Measurements from ENCODE around the gene ZNF282. TPM values are rescaled to one million over a fixed set of nuclear protein-coding genes. Genes with fewer than 3 reads are reported as not detected.

ZNF282 gene
- total and polyA plus RNA-seq, 11 donors: 6.6 to 21.4 (median 12.7) TPM

GRCh38 chr7:149191851-149192250 is 3.5 kb upstream of the ZNF282 start:
- Histone ChIP-seq H3K4me3 (no peak overlapping the region), H3K9me3 (no peaks in the 10 kb centered on the region), H3K27ac (no peak overlapping the region), H3K4me1 (peaks cover 0 to 15% (median 13%) of the 10 kb centered on the region in 12 donors), H3K27me3 (peaks cover 0 to 3% (median 0%) of the 10 kb centered on the region in 9 donors), H3K36me3 (no peaks in the 10 kb centered on the region)
- TF ChIP-seq CTCF (IDR thresholded peaks at IDR 0.05): no peak
- TF ChIP-seq POLR2A (IDR thresholded peaks at IDR 0.05): no peak
- no peak for ATAC-seq
- intact Hi-C loops (cut with DNase I): no loop called here
- DNase-seq: no peak
- WGBS, 4 donors: 67 to 72% (median 71%) methylated on average over 5 of the region's 5 CpGs

DNA sequence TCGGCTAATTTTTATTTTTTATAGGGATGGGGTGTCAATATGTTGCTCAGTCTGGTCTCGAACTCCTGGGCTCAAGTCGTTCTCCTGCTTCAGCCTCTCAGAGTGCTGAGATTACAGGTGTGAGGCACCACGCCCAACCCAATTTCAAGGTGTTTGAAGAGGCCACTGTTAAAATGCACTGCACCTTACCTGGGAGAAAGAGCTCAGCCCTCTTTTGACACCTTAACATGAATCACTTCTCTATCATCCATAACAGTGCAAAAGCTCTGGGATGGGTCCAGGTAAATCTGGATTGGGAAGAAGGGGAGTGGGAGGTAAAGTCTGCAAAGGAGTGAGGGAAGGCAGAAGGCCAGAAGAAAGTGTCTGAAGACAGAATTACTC is 557 bp upstream of the ZNF282 start:
- Histone ChIP-seq H3K9me3 (no peaks in the 10 kb centered on the region), H3K27me3 (peaks cover 0 to 3% (median 0%) of the 10 kb centered on the region in 9 donors), H3K4me3 (peak overlapping the region; percentile 71 to 99 (median 82)), H3K4me1 (peaks cover 0 to 25% (median 22%) of the 10 kb centered on the region in 12 donors), H3K27ac (peak overlapping the region in 11 of 12 donors; percentile 86 to 97 (median 91)), H3K36me3 (peaks cover 0 to 20% (median 15%) of the 10 kb centered on the region in 9 donors)
- DNase-seq (no peak), ATAC-seq (no peak)
- WGBS, 4 donors: 82 to 90% (median 86%) methylated on average over 4 of the region's 4 CpGs
- TF ChIP-seq POLR2A (IDR thresholded peaks at IDR 0.05) (no peak), CTCF (IDR thresholded peaks at IDR 0.05) (no peak)
- intact Hi-C loops (cut with DNase I): no loop called here

- H3K4me1 ChIP-seq: peaks cover 0 to 25% (median 22%) of the 10 kb centered on the region in 12 donors
- H3K36me3 ChIP-seq: peaks cover 3 to 35% (median 30%) of the 10 kb centered on the region in 9 donors
- H3K9me3 ChIP-seq: no peaks in the 10 kb centered on the region
- peak overlapping the region; percentile 30 to 99 (median 82) for H3K4me3 ChIP-seq
- 1 to 4% (median 3%) methylated on average over 13 to 17 of the region's 17 CpGs for WGBS, 4 donors
- peak overlapping the region; percentile 28 to 97 (median 90) for H3K27ac ChIP-seq
- DNase-seq: no peak
- no peak for ATAC-seq
- intact Hi-C loops (cut with DNase I): loop anchor here in 1 of 10 donors (2.0 kb wide), 1 partner anchor 43 kb away; the partner anchor contains the start of gene ZNF212
- TF ChIP-seq POLR2A (IDR thresholded peaks at IDR 0.05): no peak
- TF ChIP-seq CTCF (IDR thresholded peaks at IDR 0.05): no peak
- peaks cover 0 to 3% (median 0%) of the 10 kb centered on the region in 9 donors for H3K27me3 ChIP-seq
Observed at GRCh38 chr7:149196151-149196704, 882 bp downstream of the ZNF282 start.

GRCh38 chr7:149196705-149197171 is 1.4 kb downstream of the ZNF282 start:
- H3K4me3 ChIP-seq: peak overlapping the region in 11 of 12 donors; percentile 74 to 99 (median 83)
- H3K9me3 ChIP-seq: no peaks in the 10 kb centered on the region
- ATAC-seq: no peak
- intact Hi-C loops (cut with DNase I): loop anchor here in 1 of 10 donors (2.0 kb wide), 1 partner anchor 42 kb away; the partner anchor contains the start of gene ZNF212
- TF ChIP-seq CTCF (IDR thresholded peaks at IDR 0.05) (no peak), POLR2A (IDR thresholded peaks at IDR 0.05) (no peak)
- peaks cover 0 to 2% (median 0%) of the 10 kb centered on the region in 9 donors for H3K27me3 ChIP-seq
- peak overlapping the region in 7 of 12 donors; percentile 86 to 93 (median 91) for H3K27ac ChIP-seq
- no peak for DNase-seq
- whole genome bisulfite sequencing, 4 donors: 6 to 20% (median 19%) methylated on average over 3 to 7 of the region's 7 CpGs
- peaks cover 3 to 40% (median 35%) of the 10 kb centered on the region in 9 donors for H3K36me3 ChIP-seq
- H3K4me1 ChIP-seq: peaks cover 0 to 25% (median 22%) of the 10 kb centered on the region in 12 donors
